ENCODE measurements around the gene KCNMA1.

The KCNMA1 gene

GRCh38 chr10:76937181-76937600, 700.4 kb downstream of the KCNMA1 start:
- DNase-seq (ENCODE audit: low spot score), result no peak

- DNase-seq (ENCODE audit: low spot score), result no peak
Measured at GRCh38 chr10:76935941-76936613, 701.5 kb downstream of the KCNMA1 start.

- no peak for DNase-seq (ENCODE audit: low spot score)
Measured at GRCh38 chr10:76928565-76928964, 709.0 kb downstream of the KCNMA1 start.

- no peak for DNase-seq (ENCODE audit: low spot score)
Measured at GRCh38 chr10:76925636-76926405, 711.8 kb downstream of the KCNMA1 start.

- DNase-seq (ENCODE audit: low spot score), result no peak
Measured at GRCh38 chr10:76922666-76923065, 714.9 kb downstream of the KCNMA1 start.

- DNase-seq (ENCODE audit: low spot score), result no peak
Measured at GRCh38 chr10:76921383-76922010, 716.1 kb downstream of the KCNMA1 start.

- DNase-seq (ENCODE audit: low spot score), result no peak
Measured at GRCh38 chr10:76920581-76920980, 717.0 kb downstream of the KCNMA1 start.

GRCh38 chr10:76918106-76918505, 719.5 kb downstream of the KCNMA1 start:
- DNase-seq (ENCODE audit: low spot score), result no peak

GRCh38 chr10:76917071-76917470, 720.5 kb downstream of the KCNMA1 start:
- DNase-seq (ENCODE audit: low spot score), result no peak

- no peak for DNase-seq (ENCODE audit: low spot score)
Measured at GRCh38 chr10:76916536-76916935, 721.1 kb downstream of the KCNMA1 start.

GRCh38 chr10:76915316-76915715, 722.3 kb downstream of the KCNMA1 start:
- no peak for DNase-seq (ENCODE audit: low spot score)

- no peak for DNase-seq (ENCODE audit: low spot score)
Measured at GRCh38 chr10:76911184-76911583, 726.4 kb downstream of the KCNMA1 start.

GRCh38 chr10:76910184-76910962, 727.2 kb downstream of the KCNMA1 start:
- no peak for DNase-seq (ENCODE audit: low spot score)

- DNase-seq (ENCODE audit: low spot score), result no peak
Measured at GRCh38 chr10:76906256-76906655, 731.4 kb downstream of the KCNMA1 start.

- DNase-seq (ENCODE audit: low spot score), result no peak
Measured at GRCh38 chr10:76905251-76905650, 732.4 kb downstream of the KCNMA1 start.

GRCh38 chr10:76903387-76903945, 734.1 kb downstream of the KCNMA1 start:
- no peak for DNase-seq (ENCODE audit: low spot score)

GRCh38 chr10:76902949-76903348, 734.7 kb downstream of the KCNMA1 start:
- peak; percentile 76 for DNase-seq (ENCODE audit: low spot score)

- no peak for DNase-seq (ENCODE audit: low spot score)
Measured at GRCh38 chr10:76901701-76902100, 735.9 kb downstream of the KCNMA1 start.

- no peak for DNase-seq (ENCODE audit: low spot score)
Measured at GRCh38 chr10:76899490-76899889, 738.1 kb downstream of the KCNMA1 start.

GRCh38 chr10:76892766-76893479, 744.7 kb downstream of the KCNMA1 start:
- no peak for DNase-seq (ENCODE audit: low spot score)
